GM21528 (cell line): Measurements from ENCODE around the gene GRIK3.

Experiments
- ATAC-seq: cut with Tn5 transposase; IDR thresholded peaks from one replicate; pipeline ENCODE4 v1.9.1; 2021; ENCODE audit warnings: mild to moderate bottlenecking, moderate library complexity; ENCODE audit not compliant: unreplicated experiment, low FRiP score

GRIK3 gene

DNA sequence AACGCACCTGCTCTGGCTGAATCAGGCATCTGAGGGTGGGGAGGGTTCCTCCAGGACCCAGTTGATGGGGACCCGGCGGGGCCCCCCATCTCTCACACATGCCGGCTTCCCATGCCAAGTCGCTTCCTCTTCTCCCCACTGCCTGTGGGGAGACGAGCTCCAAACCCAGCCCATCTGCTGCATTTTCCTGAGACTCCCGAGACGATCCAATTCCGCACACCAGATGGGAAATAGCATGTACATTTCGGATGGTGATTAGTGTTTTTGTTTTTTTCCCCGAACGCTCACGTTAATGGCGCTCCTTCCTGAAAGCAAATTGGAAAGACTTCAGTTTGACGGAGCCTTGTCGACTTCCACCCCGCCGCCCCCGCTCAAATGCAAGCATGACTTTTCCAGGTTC, 13.2 kb upstream of the GRIK3 start:
- ATAC-seq, result no peak

DNA sequence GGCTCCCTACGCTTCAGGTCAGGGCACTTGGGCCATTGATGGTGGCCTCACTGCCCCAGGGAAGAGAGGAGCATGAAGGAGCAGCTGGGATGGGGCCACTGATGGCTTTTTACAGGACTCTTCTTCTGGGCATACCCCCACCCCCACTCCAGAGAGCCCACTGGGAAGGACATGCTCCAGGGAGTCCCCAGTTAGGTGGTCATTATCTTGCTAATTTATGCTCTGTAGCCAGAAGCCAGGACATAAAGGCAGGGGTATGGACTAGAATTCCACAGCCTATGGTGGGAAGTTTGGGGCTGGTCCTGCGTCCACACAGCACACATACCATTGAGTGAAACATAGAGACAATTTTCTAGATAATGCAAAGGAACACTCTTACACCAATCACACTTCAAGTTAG, 8.8 kb upstream of the GRIK3 start:
- no peak for ATAC-seq

DNA sequence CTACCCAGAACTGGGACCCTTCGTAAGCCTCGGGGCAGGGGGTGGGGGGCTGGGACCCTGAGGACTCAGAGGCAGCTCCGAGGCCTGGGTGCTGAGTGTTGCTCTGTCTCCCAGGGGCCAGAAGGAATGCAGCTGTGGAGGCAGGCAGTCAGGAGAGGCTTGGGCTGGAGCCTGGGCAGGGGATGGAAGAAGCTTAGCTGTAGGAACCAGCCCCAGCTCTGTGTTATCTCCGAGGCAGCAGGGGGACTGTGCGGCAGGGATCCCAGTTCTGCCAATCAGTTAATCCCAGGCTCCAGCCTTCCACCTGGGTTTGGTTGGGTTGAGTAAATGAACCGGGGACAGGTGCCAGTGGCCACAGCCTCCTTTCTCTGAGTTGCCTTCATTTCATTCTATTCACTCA, 8.2 kb upstream of the GRIK3 start:
- no peak for ATAC-seq

DNA sequence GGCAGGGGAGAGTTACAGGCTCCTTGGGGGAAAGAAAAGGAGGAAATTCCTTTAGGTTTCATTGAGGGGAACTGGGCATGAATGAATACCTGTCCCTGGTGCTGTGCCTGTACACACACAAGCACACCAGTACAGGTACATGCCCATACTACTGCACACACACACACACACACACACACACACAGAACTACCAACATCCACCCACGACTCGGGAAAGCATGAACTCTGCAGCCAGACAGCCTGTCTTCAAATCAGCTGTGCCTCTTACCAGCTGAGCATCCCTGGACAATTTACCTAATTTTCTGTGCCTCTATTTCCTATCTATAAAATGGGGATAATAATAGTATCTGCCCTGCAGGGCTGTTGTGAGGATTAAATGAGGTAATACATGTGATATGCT, 7.2 kb upstream of the GRIK3 start:
- no peak for ATAC-seq

DNA sequence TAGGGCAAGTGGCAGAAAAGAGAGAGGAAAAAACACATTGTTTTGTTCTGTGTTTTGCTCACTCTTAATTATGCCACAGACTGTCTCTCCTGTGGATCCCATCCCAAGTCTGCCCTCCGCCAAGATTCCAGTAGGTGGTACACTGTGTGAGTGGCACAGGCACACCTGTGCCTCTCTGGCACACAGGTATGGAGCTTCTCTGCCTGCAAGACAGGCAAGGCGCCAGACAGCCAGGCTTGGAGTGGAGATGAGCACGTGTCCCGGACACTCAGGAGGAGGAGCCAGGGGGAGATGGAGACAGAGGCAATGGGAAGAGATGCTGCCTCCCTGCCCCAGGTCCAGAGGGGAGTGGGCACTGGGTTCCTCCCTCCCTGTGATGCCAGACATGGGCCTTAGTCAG, 6.5 kb upstream of the GRIK3 start:
- no peak for ATAC-seq

DNA sequence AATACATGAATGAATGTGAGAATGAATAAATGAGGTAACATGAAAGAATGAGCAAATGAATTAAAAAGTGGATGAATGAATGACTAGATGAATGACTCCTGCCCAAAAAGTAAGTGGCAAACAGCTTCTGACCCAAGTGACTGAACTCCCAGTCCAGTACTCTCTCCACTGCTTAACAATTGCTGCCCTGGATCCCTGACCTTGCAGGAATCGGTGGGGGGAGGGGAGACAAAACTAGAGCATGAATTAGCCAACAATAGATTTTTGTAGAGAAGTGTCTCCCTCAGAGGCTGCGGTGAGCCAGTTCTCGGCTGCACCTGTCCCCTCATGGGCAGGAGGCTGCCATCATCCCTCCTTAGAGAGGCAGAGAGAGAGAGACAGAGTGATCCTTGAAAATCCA, 5.9 kb upstream of the GRIK3 start:
- no peak for ATAC-seq

DNA sequence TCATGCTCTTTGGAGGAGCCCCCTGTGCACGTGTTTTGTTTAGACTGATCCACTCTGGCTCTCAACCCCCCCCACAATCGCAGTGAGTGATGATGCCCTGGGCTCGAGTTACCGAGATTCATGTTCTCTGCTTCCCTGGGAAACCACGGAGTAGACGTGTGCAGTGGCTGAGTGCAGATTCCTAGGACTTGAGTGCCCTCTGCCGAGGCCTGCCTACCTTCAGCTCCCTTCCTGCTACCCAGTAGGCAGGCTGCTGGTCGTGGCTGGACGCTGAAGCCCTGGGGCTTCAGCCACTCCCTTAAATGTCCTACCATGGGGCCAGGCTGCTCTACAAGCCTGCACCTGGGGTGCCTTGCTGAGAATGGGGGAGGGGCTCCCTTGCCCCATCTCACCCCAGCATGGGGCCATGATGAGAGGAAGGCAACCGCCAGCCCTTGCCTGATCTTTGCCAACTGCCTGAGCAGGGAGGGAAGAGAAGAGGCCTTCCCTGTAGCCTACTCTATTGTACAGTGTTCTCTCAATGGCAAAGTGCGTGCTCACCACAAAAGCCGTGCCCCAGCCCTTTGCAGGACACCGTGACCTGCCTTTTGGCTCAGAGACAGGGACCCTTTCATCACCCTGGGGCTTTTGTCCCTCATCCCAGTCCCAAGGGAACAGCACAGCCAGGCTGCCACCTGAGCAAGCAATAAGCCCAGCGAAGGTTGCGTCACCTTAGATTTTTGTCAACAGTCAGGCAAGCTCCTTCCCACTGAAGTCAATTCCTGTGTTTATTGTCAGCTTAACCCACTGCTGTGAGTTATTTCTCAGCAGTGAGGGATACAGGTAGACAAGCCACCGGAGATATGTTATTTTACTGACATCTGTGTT, 4.1 kb upstream of the GRIK3 start:
- no peak for ATAC-seq

DNA sequence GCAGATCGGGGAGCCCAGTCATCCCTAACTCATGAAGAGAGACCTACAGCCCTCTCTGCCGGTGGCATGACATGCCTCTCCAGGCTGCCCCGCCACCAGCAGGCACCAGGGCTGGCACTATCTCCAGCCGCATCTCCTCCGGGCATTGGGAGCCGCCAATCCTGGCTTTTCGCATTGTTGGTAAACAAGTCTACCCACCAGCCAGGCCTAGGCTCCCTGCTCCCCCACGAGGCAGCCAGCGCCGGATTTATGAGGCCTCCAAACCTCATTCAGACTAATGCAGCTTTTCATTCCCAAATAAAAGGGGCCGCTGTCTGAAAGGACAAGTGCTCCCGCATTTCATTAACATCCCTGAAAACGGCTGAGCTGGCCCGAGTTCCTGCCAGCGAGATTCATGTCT, 3.4 kb upstream of the GRIK3 start:
- ATAC-seq, result no peak

DNA sequence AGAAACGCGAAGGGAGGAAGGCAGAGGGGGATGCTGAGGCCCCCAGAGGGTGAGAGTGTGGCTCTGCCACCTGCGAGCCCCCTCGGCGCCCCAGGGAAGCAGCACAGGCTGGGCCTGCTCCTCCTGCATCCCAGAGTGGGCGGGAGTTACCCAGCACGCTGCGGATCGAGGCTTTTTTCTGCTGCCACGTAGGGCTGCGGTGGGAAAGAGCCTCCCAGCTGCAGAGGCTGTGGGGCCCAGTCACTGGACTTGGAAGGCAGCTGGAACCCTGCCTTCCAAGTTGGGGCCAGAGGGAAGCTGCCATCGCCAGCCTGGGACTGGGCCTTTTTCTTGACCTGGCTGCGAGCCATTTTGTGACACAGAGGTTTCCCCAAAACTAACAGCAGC, 2.3 kb upstream of the GRIK3 start:
- no peak for ATAC-seq

DNA sequence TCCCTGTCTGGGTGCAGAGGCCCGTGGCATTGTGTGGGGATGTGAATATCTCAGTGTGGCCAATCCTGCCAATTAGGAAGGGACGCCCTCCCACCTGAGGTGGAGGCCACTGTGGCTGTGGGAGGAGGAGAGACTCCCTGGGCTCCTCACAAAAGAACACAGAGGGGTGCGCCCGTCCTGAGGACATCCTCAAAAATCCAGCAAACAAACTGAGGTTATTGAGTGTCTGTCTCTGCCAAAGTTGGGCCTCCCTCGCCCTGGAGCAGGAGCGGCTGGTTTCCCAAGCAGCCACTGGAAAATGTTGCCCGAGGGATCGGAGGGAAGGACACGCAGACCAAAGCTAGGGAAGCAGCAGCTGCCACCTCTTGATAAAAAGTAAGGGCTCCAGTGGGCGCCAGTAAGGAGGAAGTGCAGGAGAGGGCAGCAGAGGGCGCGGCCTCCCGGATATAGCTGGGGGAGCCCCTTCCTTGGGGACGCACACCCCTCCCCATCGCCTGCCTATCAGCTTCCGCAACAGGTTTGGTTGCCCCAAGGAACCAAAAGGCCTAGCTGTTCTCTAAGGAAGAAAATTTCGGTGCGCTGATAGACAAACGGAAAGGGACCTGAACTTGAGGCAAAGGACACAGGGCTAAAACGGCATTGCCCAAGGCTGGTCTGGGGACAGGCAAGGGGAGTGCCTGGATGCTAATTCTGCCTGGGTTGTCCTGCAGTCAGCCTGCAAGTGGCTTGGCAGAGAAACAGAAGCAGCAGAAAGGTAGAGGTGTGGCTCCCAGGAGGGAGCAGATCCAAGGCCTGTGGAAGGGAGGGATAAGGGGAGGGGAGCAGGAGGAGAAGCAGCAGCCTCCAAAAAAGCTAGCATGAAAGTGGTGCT, 1.7 kb upstream of the GRIK3 start:
- ATAC-seq, result no peak

DNA sequence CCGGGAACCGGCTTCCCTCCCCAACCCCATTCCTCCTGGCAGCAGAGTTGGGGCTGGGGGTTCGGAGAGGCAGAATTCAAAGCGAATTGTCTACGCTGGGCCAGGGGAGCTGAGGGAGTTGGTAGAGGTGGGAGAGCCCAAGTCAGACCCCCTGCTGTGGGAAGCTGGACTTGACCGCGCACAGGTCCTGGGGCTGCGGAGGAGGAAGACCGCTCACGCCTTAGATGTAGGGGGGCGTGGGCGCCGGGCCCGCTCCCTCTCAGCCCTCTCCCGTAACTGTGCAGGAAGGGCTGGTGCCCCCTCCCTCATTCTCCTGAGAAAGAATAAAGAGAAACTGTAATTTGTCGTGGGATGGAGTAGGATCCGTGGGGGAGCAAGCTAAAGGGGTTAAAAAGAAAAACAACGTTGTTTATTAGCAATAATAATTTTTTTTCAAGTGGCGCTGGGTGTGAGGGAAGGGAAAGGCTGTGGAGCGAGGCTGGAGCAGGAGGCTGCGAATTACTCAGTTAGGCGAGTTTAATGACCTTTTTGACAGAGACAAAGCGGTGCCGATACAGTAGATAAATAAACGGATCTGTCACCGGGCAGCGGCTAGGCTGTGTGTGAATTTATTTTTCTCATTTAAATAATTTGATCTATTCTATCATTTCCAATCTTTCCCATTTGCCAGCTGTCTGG, 838 bp upstream of the GRIK3 start:
- no peak for ATAC-seq

DNA sequence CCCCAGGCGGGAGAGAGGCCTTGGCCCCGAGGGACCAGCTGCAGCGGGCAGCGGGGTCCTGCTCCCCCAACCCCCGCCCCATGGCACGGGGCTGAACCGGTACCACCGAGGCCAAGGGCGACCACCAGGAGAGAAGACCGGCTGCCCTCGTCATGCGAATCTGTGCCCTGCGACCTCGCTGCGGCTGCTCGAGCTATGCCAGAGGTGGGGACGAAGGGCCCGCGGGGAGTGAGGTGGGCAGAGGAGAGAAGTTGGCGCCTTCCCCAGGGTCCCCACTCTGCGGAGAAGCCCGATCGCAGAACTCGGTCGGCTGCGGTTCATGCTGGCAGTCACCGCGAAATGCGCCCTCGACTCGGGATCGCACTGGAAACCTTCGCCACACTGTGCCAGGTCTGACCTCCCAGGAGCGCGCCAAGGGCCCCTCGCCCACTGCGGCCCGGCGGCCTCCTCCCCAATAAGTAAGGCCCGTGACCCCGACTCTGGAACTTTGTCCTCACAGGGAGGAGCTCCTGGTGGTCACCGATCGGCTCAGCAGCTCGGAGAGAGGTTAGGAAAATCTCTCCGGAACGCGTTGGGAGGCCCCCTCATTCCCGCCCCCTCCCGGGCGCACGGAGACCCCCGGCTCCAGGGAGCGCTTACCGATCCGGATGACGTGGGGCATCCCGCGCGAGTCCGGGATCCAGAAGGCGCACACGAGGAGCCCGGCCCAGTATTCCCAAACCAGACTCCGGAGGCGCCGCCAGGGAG, 787 bp downstream of the GRIK3 start:
- ATAC-seq, result no peak

DNA sequence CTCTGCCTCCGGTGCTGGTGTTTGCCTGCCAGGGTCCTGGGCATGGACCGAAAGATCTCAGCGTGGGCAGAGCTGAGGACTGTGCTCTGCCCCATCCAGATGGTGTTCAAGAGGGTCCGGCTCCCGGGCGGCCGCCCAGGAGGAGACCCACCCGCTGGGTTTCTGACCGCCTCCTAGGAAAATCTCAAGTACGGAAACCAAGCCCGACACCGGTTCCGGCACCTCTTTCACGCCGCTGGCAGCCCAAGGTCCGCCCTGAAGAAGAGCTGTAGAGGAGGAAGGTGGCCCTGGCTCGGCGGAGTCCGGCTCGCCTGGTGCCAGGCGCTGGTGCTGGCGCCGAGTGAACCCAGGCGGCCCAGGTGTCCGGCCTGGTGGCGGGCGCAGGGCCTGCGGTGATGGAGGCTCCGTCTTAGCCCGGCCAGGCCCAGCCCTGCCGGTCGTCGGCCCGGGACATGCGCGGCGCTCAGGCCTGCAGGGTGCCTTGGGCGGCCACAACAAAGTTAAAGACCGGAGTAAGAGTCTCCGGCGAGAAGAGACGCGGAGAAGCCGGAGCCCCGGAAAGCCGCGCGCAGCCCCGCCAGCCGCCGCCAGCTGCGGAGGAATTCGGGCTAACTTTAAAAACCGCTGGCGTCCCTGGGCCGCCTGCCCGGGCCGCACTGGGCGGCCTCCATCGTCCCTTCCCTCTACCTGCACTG, 1.5 kb downstream of the GRIK3 start:
- ATAC-seq, result no peak

DNA sequence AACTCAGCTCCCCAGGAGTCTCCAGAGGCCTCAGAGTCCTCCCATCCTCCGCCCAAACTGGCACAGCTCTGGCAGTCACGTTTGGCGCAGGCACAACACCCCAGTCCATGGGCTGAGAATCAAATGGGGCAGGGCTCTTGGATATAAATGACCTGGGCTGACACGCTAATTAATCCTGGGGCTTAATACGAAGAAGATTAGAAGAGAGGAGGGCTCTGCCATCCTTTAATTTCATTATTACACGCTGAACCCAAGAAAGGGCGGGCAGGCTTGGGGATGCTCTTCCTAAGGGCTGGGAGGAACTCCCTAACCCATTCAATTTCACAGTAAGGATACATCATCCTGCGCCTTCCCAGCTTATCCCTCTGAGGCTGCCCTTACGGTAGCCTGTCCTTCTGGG, 2.4 kb downstream of the GRIK3 start:
- ATAC-seq, result no peak

DNA sequence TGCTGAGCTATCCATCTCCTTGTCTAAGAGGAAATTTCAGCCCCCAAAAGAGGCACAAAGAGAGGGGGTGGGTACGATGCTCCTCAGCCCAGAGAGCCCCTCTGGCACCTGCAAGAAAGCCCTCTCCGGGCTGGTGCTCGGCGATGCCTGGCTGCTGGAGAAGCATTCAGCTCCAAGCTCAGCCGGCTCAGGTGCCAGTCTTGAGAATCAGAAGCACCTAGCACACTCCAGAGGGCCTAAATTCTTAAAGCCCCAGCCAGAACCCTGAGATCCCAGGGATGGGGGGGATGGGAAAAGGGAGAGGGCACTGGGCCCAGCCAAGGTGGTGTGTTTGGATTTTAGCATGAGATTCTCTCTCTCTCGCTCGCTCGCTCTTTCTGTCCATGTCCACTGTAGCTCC, 2.9 kb downstream of the GRIK3 start:
- ATAC-seq, result no peak

DNA sequence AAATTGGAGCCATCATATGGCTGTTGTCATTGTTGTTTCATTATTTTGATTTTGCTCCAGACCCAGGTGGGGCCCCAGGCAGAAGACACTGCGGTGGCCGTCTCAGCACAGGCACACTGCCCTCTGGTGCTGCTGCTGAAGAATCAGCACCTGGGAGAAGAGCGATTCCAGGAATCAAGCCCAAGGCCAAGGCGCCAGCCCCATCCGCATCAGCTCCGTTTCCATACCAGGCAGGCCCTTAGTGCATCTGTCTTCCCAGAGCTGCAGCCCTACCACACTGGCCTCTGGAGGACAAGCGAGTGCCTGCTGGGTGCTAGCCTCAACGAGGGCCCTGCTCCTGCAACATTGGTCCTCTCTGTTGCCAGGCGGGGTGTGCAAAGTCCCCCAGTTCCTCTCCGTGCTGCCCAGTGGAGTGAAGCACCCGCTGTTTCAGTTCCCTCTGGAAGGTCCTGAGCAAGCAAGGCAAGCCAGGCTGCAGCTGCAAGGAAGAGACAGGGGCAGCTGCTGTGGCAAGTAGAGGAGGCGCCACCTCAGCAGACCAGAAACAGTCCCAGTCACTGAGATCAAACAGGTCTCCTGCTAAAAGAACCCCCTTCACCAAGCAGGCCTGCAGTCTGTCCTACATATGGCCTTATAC, 5.2 kb downstream of the GRIK3 start:
- ATAC-seq, result no peak

DNA sequence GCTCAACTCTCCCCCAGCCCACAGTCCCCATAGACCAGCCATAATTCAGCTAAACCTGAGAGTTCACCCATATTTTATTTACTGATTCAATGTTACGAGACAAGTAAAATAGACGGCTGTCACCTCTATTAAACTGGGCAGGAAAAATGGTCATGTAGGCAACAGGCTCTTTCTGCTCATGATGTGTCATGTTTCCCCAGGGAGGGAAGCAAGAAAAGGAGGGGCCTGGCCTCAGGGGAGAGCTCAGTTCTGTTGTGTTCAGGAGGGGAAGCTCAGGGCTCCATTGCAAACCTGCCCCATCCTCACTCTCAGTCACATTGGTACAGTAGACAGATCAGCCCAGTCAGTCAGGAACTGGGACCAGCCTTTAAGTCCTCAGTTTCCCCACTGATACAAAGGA, 12.8 kb downstream of the GRIK3 start:
- no peak for ATAC-seq

DNA sequence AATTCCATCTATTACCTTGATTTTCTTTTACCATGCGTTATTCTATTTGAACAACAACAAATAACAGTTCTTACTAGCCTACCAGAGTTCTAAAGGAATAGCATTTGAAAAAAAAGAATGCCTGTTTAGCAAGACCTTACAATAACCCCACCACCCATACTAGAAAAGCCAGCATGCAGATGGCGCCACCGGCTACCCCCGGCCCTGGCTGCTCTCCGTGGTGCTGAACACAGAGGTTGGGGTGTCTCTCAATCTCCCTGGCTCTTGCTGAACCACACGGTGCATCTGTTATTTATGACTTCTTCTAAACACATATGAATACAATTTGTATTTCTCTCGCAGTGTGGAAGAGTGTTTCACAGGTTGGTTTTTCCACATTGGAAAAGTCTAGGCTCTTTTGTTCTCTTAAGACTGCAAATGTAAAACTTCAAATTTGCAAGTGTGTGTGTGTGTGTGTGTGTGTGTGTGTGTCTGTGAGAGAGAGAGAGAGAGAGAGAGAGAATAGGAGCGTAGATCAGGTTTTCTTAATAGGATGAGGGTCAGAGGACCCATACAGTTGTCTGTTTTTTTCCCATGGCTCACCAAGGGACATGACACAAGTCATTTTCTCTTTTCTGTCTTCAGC, 13.6 kb downstream of the GRIK3 start:
- no peak for ATAC-seq

DNA sequence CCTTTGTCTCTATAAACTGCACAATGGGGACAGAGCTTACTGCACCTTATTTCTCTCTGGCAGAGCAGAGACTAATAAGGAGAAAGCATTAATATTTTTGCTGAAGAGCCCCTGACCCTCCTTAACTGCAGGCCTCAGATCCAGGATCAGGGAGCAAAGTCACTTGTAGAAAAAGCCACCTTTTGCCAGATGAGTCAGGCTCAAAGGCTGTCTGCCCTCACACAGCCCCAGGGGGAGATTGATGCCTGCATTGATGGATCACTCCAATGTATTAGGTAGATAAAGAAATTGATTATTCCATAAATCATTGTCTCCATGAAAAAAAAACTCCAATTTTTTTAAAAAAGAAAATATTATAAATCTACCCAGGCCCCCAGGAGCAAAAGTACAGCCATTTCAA, 15.8 kb downstream of the GRIK3 start:
- no peak for ATAC-seq
